ENCODE results near the gene COA3.

DNA sequence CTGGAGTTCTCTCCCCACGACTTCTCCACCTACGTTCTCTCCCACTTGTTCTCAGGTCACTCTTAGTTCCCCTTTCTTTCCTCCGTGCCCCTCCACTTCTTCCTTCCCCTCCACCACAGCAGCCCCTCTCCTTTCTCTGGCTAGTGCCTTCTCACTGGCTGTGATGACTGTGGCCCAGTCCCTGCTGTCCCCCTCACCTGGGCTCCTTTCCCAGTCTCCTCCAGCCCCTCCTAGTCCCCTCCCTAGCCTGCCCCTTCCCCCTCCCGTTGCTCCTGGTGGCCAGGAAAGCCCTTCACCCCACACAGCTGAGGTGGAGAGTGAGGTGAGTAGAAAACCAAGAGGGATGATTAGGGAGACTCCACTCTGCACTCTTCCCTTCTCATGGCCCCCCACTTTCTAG is 3.4 kb downstream of the COA3 start:
- TF ChIP-seq, protein P1, sequence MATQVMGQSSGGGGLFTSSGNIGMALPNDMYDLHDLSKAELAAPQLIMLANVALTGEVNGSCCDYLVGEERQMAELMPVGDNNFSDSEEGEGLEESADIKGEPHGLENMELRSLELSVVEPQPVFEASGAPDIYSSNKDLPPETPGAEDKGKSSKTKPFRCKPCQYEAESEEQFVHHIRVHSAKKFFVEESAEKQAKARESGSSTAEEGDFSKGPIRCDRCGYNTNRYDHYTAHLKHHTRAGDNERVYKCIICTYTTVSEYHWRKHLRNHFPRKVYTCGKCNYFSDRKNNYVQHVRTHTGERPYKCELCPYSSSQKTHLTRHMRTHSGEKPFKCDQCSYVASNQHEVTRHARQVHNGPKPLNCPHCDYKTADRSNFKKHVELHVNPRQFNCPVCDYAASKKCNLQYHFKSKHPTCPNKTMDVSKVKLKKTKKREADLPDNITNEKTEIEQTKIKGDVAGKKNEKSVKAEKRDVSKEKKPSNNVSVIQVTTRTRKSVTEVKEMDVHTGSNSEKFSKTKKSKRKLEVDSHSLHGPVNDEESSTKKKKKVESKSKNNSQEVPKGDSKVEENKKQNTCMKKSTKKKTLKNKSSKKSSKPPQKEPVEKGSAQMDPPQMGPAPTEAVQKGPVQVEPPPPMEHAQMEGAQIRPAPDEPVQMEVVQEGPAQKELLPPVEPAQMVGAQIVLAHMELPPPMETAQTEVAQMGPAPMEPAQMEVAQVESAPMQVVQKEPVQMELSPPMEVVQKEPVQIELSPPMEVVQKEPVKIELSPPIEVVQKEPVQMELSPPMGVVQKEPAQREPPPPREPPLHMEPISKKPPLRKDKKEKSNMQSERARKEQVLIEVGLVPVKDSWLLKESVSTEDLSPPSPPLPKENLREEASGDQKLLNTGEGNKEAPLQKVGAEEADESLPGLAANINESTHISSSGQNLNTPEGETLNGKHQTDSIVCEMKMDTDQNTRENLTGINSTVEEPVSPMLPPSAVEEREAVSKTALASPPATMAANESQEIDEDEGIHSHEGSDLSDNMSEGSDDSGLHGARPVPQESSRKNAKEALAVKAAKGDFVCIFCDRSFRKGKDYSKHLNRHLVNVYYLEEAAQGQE (IDR thresholded peaks at IDR 0.05; ENCODE audit: insufficient replicate concordance, low read depth): no peak
- TF ChIP-seq CTCF (IDR thresholded peaks at IDR 0.05; ENCODE audit: insufficient read depth, low read length) (no peak), POLR2AphosphoS5 (IDR thresholded peaks at IDR 0.05; ENCODE audit: low read depth) (0 out of 2 replicates have a peak, but pooled peaks have one; percentile 5), GABPA (IDR thresholded peaks at IDR 0.05; ENCODE audit: low read depth) (no peak)
